AG20443 (cell line): ENCODE data around the gene TXNRD1.
"Not testable (repeated sequence)": the region's sequence is repeated elsewhere in the genome, so short reads cannot be mapped to it uniquely, and the experiment has no call there.

Experiments used
- DNase-seq: peaks from one replicate; pipeline ENCODE4 v3.0.0; 2012; ENCODE audit warnings: low spot score, mixed read lengths

Gene TXNRD1

GRCh38 chr12:104372061-104372720 lies 156.6 kb downstream of the TXNRD1 start:
- no peak for DNase-seq

GRCh38 chr12:104372721-104373335 lies 157.2 kb downstream of the TXNRD1 start:
- no peak for DNase-seq

GRCh38 chr12:104374071-104374470 lies 158.5 kb downstream of the TXNRD1 start:
- DNase-seq = no peak

GRCh38 chr12:104374806-104375205 lies 159.2 kb downstream of the TXNRD1 start:
- no peak for DNase-seq

GRCh38 chr12:104375775-104376174 lies 160.2 kb downstream of the TXNRD1 start:
- DNase-seq = no peak

- DNase-seq = peak; percentile 52
These were observed 161.3 kb downstream of the TXNRD1 start for GRCh38 chr12:104376650-104377513.

GRCh38 chr12:104377514-104377812 lies 161.9 kb downstream of the TXNRD1 start:
- no peak for DNase-seq

- DNase-seq = no peak
These were observed 162.8 kb downstream of the TXNRD1 start for GRCh38 chr12:104378427-104378826.

- no peak for DNase-seq
These were observed 165.8 kb downstream of the TXNRD1 start for GRCh38 chr12:104381341-104381730.

GRCh38 chr12:104381731-104382480 lies 166.3 kb downstream of the TXNRD1 start:
- DNase-seq = peak; percentile 86

- DNase-seq = no peak
These were observed 168.7 kb downstream of the TXNRD1 start for GRCh38 chr12:104384141-104384880.

GRCh38 chr12:104385510-104385909 lies 169.9 kb downstream of the TXNRD1 start:
- DNase-seq = no peak

GRCh38 chr12:104386461-104386860 lies 170.9 kb downstream of the TXNRD1 start:
- DNase-seq = no peak

- DNase-seq = no peak
These were observed 171.6 kb downstream of the TXNRD1 start for GRCh38 chr12:104387190-104387589.

- DNase-seq = not testable (repeated sequence)
These were observed 178.5 kb downstream of the TXNRD1 start for GRCh38 chr12:104394086-104394485.
